Stimulated activated naive CD4-positive, alpha-beta T cell treated with Interleukin-2 at 50 U/mL for 16 hours (primary cell): ENCODE data around the gene RAD9A.
"Not testable (repeated sequence)": the region's sequence is repeated elsewhere in the genome, so short reads cannot be mapped to it uniquely, and the experiment has no call there.

Experiments used
- DNase-seq: peaks from one replicate; lab custom pipeline; 2025; lab: John Stamatoyannopoulos, UW

RAD9A gene

DNA sequence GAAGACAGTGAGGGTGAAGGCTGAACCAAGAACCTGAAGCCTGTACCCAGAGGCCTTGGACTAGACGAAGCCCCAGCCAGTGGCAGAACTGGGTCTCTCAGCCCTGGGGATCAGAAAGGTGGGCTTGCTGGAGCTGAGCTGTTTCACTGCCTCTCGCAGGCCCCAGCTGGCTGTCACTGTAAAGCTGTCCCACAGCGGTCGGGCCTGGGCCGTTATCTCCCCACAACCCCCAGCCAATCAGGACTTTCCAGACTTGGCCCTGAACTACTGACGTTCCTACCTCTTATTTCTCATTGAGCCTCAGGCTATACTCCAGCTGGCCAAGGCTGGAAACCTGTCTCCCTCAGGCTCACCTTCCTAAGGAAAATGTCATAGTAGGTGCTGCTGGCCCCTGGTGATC, 5.8 kb downstream of the RAD9A start:
- DNase-seq = no peak

DNA sequence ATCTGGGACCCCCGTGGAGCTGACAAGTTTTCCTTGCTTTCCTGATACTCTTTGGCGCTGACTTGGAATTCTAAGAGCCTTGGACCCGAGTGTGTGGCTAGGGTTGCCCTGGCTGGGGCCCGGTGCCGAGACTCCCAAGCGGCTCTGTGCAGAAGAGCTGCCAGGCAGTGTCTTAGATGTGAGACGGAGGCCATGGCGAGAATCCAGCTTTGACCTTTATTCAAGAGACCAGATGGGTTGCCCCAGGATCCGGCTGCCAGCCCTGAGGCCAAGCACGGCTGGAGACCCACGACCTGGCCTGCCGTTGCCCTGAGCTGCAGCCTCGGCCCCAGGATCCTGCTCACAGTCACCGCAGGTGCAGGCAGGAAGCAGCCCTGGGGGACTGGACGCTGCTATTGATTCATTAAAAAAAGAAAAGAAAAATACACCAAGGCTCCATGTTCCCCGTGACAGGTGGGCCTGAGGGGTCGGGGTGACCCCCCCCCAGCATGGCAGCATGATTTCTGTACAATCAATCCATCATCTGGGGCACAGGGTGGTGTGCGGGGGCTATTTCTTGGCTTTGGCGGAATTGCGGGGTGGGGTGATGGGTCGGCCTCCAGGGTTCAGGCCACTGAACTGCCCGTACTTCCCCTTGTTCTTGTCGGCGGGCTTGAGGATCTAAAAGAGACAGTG, 6.3 kb downstream of the RAD9A start:
- no peak for DNase-seq

- no peak for DNase-seq
Measured at GRCh38 chr11:67398661-67399563, 7.1 kb downstream of the RAD9A start.

DNA sequence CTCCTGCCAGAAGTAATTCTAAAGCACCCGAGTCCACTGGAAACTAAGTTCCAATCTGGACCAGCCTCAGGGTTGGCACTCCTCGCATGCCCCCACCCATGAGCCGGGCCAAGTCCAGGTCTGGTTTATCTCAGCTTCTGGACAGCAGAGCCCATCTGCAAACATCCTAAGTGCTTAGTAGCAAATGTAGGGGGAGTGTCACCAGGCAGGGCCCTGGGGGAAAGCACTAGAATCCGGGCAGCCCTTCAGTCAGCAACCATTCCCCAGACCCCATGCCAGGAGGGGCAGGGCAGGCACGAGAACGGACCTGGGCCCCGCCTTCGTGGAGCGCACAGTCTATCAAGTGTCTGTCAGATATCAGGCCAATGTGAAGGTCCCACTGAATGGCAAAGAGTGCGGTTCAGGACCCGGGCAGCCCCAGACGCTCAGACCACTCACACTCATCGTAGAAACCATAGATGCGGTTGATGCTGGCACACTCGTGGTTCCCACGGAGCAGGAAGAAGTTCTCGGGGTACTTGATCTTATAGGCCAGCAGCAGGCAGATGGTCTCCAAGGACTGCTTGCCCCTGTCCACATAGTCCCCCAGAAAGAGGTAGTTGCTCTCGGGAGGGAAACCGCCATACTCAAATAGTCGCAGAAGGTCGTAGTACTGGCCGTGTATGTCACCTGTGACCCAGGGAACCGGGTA, 8.6 kb downstream of the RAD9A start:
- DNase-seq = no peak

GRCh38 chr11:67400942-67401494, 9.2 kb downstream of the RAD9A start:
- DNase-seq = no peak

- DNase-seq = peak; percentile 86
Measured at GRCh38 chr11:67401495-67402191, 9.9 kb downstream of the RAD9A start, which contains the start of gene PPP1CA. Gene PPP1CA (minus strand): TSS chr11:67401858. CDS start chr11:67401782, 76 bp downstream.

GRCh38 chr11:67402192-67402839, 10.5 kb downstream of the RAD9A start:
- not testable (repeated sequence) for DNase-seq

DNA sequence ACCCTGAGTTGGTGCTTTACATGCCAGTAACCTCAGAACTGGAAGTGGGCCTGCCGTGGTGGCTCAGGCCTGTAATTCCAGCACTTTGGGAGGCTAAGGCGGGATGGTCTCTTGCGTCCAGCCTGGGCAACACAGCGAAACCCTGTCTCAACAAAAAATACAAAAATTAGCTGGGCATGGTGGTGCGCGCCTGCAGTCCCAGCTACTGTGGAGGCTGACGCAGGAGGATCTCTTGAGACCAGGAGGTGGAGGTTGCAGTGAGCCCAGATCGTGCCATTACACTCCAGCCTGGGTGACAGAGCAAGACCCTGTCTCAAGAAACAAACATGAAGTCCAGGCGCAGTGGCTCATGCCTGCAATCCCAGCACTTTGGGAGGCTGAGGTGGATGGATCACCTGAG, 11.3 kb downstream of the RAD9A start:
- DNase-seq = not testable (repeated sequence)

GRCh38 chr11:67404515-67405195, 12.9 kb downstream of the RAD9A start:
- DNase-seq = peak; percentile 52

DNA sequence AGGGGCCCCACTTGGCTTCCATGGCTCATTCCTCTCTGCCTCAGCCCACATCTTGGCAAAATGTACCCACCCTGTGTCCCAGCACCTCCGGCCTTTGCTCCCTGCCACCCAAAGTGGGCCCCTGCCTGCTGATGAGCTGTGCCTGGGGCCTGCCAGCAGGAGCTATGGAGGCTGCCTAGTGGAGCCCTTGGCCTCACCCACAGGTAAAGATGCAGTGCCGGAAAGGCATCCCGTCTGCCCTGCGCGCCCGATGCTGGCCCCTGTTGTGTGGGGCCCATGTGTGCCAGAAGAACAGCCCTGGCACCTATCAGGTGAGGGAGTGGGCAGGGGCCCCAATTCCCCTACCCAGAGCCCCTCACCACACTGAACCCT, 13.4 kb downstream of the RAD9A start:
- no peak for DNase-seq

- DNase-seq = no peak
Measured at GRCh38 chr11:67405688-67406339, 14.0 kb downstream of the RAD9A start.

GRCh38 chr11:67406420-67406968, 14.7 kb downstream of the RAD9A start:
- no peak for DNase-seq

DNA sequence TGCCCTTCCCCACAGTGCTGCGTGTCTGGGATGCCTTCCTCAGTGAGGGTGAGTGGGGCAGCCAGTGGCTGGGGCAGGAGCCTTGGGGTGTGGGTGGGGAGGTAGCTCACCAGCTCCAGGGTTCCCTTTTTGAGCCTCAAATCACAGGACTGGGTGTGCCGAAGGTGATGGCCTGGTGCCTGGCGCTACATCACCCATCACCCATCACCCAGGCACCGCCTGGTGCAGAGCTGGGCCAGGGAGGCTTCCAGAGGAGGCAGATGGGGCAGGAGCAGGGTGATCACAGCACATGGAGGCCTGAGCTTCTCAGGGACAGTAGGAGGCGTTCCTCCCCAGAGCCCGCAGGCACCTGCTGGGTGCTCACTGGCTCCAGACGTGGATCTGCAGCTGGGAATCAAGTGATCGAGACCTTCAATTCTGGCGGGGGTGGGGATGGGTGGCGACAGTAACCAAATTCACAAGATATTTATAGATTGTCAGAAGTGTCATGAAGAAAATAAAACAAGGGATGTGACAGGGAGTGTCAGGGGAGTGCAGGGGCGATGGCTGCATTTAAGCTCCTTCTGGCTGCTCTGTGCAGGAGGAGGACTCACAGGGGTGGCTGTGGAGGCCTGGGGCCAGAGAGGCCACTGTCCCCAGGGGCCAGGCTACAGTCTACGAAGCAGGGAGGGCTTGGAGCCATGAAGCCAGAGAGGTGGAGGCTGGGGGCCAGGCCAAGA, 15.3 kb downstream of the RAD9A start:
- DNase-seq = no peak

DNA sequence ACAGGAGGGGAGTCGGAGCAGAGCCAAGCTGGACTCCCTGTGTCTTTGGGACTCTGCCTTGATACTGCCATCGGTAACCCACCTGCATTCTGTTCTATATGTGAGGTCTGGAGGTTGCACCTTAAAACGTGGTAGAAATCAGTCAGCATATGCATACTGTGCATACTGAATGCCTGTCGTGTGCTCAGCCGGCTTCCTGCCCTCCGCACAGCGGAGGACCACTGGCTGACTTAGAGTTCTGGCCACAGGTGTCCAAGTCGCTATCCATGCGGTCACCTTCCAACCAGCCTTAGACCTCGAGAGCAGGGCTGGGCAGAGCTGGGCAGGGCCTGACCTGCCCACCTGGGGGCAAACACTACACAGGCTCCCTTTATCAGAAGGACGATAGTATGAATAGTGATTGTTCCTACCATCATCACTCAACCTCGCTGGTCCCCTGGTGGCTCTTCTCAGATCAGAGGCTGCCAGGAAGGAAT, 15.9 kb downstream of the RAD9A start:
- DNase-seq = no peak

GRCh38 chr11:67408437-67409200, 16.8 kb downstream of the RAD9A start:
- no peak for DNase-seq

- peak; percentile 39 for DNase-seq
Measured at GRCh38 chr11:67409261-67409666, 17.5 kb downstream of the RAD9A start.

GRCh38 chr11:67409781-67410368, 18.1 kb downstream of the RAD9A start:
- no peak for DNase-seq

DNA sequence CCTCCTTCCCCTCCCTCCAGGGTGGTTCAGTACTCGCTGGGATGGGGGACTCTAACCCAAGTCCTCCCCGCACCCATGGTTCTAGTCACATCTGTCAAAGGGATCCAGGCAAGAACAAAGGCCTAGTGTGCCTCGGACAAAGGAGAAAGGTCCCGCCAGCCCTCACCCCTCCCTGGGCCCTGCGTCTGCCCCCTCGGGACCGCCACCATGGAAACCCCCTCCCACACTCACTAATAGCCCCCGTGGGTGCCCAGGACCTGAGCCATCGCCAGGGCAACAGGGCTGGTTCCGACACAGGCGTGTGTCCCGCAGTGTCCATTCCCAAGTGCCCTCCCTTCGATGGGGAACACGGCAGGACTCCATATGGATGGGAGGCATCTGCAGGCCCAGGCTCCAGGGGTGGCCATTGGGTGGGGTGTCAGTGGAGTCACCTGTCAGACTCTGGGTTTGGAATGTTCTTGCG, 18.6 kb downstream of the RAD9A start:
- DNase-seq = no peak
